A549 (cell line): Measurements from ENCODE around the gene SSU72. TPM values are rescaled to one million over a fixed set of nuclear protein-coding genes. Genes with fewer than 3 reads are reported as not detected.

Source experiments
- ATAC-seq, 2 experiments: fragments of 200-7000 bp in 1 of 2; fragments of >200 bp in 1 of 2; cut with Nextera tagmentation in 1 of 2; cut with Tn5 transposase in 1 of 2; 3 replicates each; pipeline versions ENCODE4 v1.8.0 to v1.9.1; 2018 to 2020; ENCODE audit warnings: mild to moderate bottlenecking in 1 of 2, moderate library complexity in 1 of 2
- CTCF ChIA-PET: fragments of 300-600 bp; sonication (Branson Sonifier 250); formaldehyde crosslinking; extraction: SDS; loops from one replicate; lab custom pipeline; 2021; ENCODE audit warnings: antibody characterized with exemption, inconsistent platforms; lab: Yijun Ruan, JAX
- POLR2A ChIA-PET: fragments of 350-600 bp; formaldehyde crosslinking; extraction: SDS; loops from one replicate; lab custom pipeline; 2021; ENCODE audit warnings: antibody characterized with exemption, inconsistent platforms; lab: Yijun Ruan, JAX
- DNase-seq, 2 experiments: peaks; one replicate each; pipeline versions ENCODE4 v3.0.0 to v3.0.0-alpha.2; 2011 to 2016; ENCODE audit warnings: low read depth in 1 of 2, low spot score in 1 of 2
- FAIRE-seq: peaks from 2 replicates; lab custom pipeline; 2011; peaks lifted over from hg19 to GRCh38; lab: Jason Lieb, UNC
- H3K27ac ChIP-seq, 2 experiments: fragments of >200 bp; sonication (Bioruptor Twin); formaldehyde crosslinking; 3 replicates each; pipeline ENCODE4 v1.5.1; 2016 to 2017
- H3K4me1 ChIP-seq: fragments of >200 bp; sonication (Bioruptor Twin); formaldehyde crosslinking; 3 replicates; pipeline ENCODE4 v1.6.1; 2016
- H3K4me2 ChIP-seq: fragments of >200 bp; sonication (Bioruptor Twin); formaldehyde crosslinking; 3 replicates; pipeline ENCODE4 v1.6.1; 2016
- H3K4me3 ChIP-seq: fragments of >200 bp; sonication (Bioruptor Twin); formaldehyde crosslinking; 3 replicates; pipeline ENCODE4 v1.5.1; 2016
- H3K9me3 ChIP-seq: fragments of >200 bp; sonication (Bioruptor Twin); formaldehyde crosslinking; 3 replicates; pipeline ENCODE4 v1.6.1; 2016
- ATOH8 ChIP-seq: fragments of 250-450 bp; sonication (Bioruptor Pico); IDR thresholded peaks from 2 replicates; pipeline ENCODE4 v1.5.0; 2020; ENCODE audit warnings: low read depth, mild to moderate bottlenecking, moderate library complexity
- CBX2 ChIP-seq: fragments of 200-600 bp; sonication (generic); IDR thresholded peaks from 2 replicates; pipeline ENCODE4 v1.6.1; 2016; ENCODE audit warnings: low read depth, mild to moderate bottlenecking, borderline replicate concordance
- CBX8 ChIP-seq: fragments of 200-600 bp; sonication (generic); IDR thresholded peaks from 2 replicates; pipeline ENCODE4 v1.6.1; 2016
- CEBPB ChIP-seq, 2 experiments: fragments of >200 bp in 1 of 2; sonication (Bioruptor Twin) in 1 of 2; formaldehyde crosslinking in 1 of 2; IDR thresholded peaks; 2 replicates each; pipeline ENCODE4 v1.6.1; 2012 to 2016
- EHMT2 ChIP-seq: fragments of 200-600 bp; sonication (generic); IDR thresholded peaks from 2 replicates; pipeline ENCODE4 v1.6.1; 2016; ENCODE audit warnings: antibody characterized with exemption, low read depth, mild to moderate bottlenecking, moderate library complexity
- EP300 ChIP-seq, 2 experiments: fragments of >200 bp; sonication (Bioruptor Twin); formaldehyde crosslinking; IDR thresholded peaks; 2 replicates in 1 of 2; 3 replicates in 1 of 2; pipeline ENCODE4 v1.6.1; 2016 to 2017
- ESRRA ChIP-seq: fragments of 150-350 bp; IDR thresholded peaks from 2 replicates; pipeline ENCODE4 v1.6.1; 2014; ENCODE audit warnings: mild to moderate bottlenecking, low read length, borderline replicate concordance
- FOSL2 ChIP-seq, 2 experiments: fragments of 450-650 bp in 1 of 2; fragments of >200 bp in 1 of 2; sonication (Bioruptor Twin) in 1 of 2; formaldehyde crosslinking; IDR thresholded peaks; 2 replicates each; pipeline versions ENCODE4 v1.5.0 to v1.6.1; 2016 to 2020; ENCODE audit warnings: mild to moderate bottlenecking in 1 of 2, moderate library complexity in 1 of 2
- GATA3 ChIP-seq: IDR thresholded peaks from 2 replicates; pipeline ENCODE4 v1.6.1; 2012; ENCODE audit warnings: borderline replicate concordance
- HDAC2 ChIP-seq: fragments of 200-600 bp; sonication (generic); IDR thresholded peaks from 2 replicates; pipeline ENCODE4 v1.6.1; 2016
- HEYL ChIP-seq: fragments of 250-450 bp; sonication (Bioruptor Pico); IDR thresholded peaks from 2 replicates; pipeline ENCODE4 v1.8.0; 2021; ENCODE audit warnings: mild to moderate bottlenecking, moderate library complexity
- HMGXB4 ChIP-seq: fragments of 250-450 bp; sonication (Bioruptor Pico); IDR thresholded peaks from 2 replicates; pipeline ENCODE4 v1.5.0; 2021; ENCODE audit warnings: mild to moderate bottlenecking, moderate library complexity, borderline replicate concordance
- JUN ChIP-seq, 2 experiments: fragments of >200 bp; sonication (Bioruptor Twin); formaldehyde crosslinking; IDR thresholded peaks; 2 replicates in 1 of 2; 3 replicates in 1 of 2; pipeline ENCODE4 v1.6.1; 2016 to 2017
- JUNB ChIP-seq: fragments of >200 bp; sonication (Bioruptor Twin); formaldehyde crosslinking; IDR thresholded peaks from 2 replicates; pipeline ENCODE4 v1.6.1; 2016
- KDM5A ChIP-seq: fragments of 200-600 bp; sonication (generic); IDR thresholded peaks from 2 replicates; pipeline ENCODE4 v1.6.1; 2016; ENCODE audit warnings: antibody characterized with exemption, mild to moderate bottlenecking
- MAFK ChIP-seq: fragments of 450-650 bp; IDR thresholded peaks from 2 replicates; pipeline ENCODE4 v1.6.1; 2014; ENCODE audit not compliant: partially characterized antibody
- MYC ChIP-seq: IDR thresholded peaks from 2 replicates; pipeline ENCODE4 v1.6.1; 2012; ENCODE audit warnings: mild to moderate bottlenecking, inconsistent platforms, low read length, improper control_type of control experiment, borderline replicate concordance
- NFE2L2 ChIP-seq: fragments of 150-350 bp; conservative IDR thresholded peaks from 2 replicates; pipeline ENCODE4 v1.6.1; 2014; ENCODE audit warnings: low read length
- NPAS2 ChIP-seq: fragments of 250-450 bp; sonication (Bioruptor Pico); IDR thresholded peaks from 2 replicates; pipeline ENCODE4 v1.8.0; 2022; ENCODE audit warnings: mild to moderate bottlenecking, moderate library complexity, borderline replicate concordance
- PBX3 ChIP-seq: IDR thresholded peaks from 2 replicates; pipeline ENCODE4 v1.6.1; 2012
- POLR2A ChIP-seq: IDR thresholded peaks from 2 replicates; pipeline ENCODE4 v1.6.1; 2012; ENCODE audit warnings: mild to moderate bottlenecking, low read length
- POLR2AphosphoS2 ChIP-seq: conservative IDR thresholded peaks from 2 replicates; pipeline ENCODE4 v1.6.1; 2012; ENCODE audit warnings: low read length, improper control_type of control experiment, inconsistent platforms
- RAD21 ChIP-seq, 2 experiments: fragments of >200 bp in 1 of 2; sonication (Bioruptor Twin) in 1 of 2; formaldehyde crosslinking in 1 of 2; IDR thresholded peaks in 1 of 2; conservative IDR thresholded peaks in 1 of 2; 2 replicates in 1 of 2; 3 replicates in 1 of 2; pipeline ENCODE4 v1.6.1; 2012 to 2018; ENCODE audit warnings: inconsistent platforms in 1 of 2
- RCOR1 ChIP-seq: fragments of 150-350 bp; IDR thresholded peaks from 2 replicates; pipeline ENCODE4 v1.6.1; 2014; ENCODE audit warnings: antibody characterized with exemption, low read length, low read depth
- SMC3 ChIP-seq: fragments of >200 bp; sonication (Bioruptor Twin); formaldehyde crosslinking; IDR thresholded peaks from 3 replicates; pipeline ENCODE4 v1.6.1; 2018; ENCODE audit warnings: inconsistent platforms
- SREBF2 ChIP-seq: fragments of 450-650 bp; IDR thresholded peaks from 2 replicates; pipeline ENCODE4 v1.6.1; 2014; ENCODE audit warnings: mild to moderate bottlenecking, moderate library complexity
- TFCP2L1 ChIP-seq: fragments of 250-450 bp; sonication (Bioruptor Pico); IDR thresholded peaks from 2 replicates; pipeline ENCODE4 v1.5.0; 2021; ENCODE audit warnings: mild to moderate bottlenecking
- ZC3H11A ChIP-seq: fragments of 450-650 bp; IDR thresholded peaks from 2 replicates; pipeline ENCODE4 v1.6.1; 2014; ENCODE audit warnings: antibody characterized with exemption, mild to moderate bottlenecking
- ZNF302 ChIP-seq: fragments of 250-450 bp; sonication (Bioruptor Pico); IDR thresholded peaks from 2 replicates; pipeline ENCODE4 v1.9.0; 2021; ENCODE audit warnings: inconsistent platforms, mild to moderate bottlenecking, moderate library complexity
- WGBS: methylation state at CpG from one replicate; pipeline ENCODE4 v1.1.6; 2017; ENCODE audit errors: missing lambda C conversion rate; 5-methylcytosine and 5-hydroxymethylcytosine counted together
- polyA plus RNA-seq, 4 experiments: library from polyadenylated mRNA; depleted of rRNA in 3 of 4; stranded (reverse); fragments of >200 nt; fragmentation: RNase III in 1 of 4; extraction: RNeasy Plus Mini Kit Qiagen cat#74134 plus additional on column Dnase treatment in 1 of 4; gene quantifications; 2 replicates in 3 of 4; 3 replicates in 1 of 4; pipeline ENCODE4 v1.2.3, GENCODE V29; 2011 to 2017

Gene SSU72
- polyA plus RNA-seq, 2 of the 4 experiments (the other 2 are of a cell fraction) = 75.3 to 101 TPM

GRCh38 chr1:1547011-1547410 is 27.7 kb downstream of the SSU72 start:
- ChIA-PET POLR2A (no interaction called here), CTCF (interaction anchor here (0.9 to 1.0 kb wide), 3 partner anchors 10 to 497 kb away, joined by 3 read pairs; no protein-coding TSS in a partner anchor)
- H3K4me1 ChIP-seq = no peaks in the 10 kb centered on the region
- FAIRE-seq (no peak), ATAC-seq (no peak), DNase-seq (no peak)
- H3K9me3 ChIP-seq = no peaks in the 10 kb centered on the region
- no peak overlapping the region for H3K4me3 ChIP-seq
- H3K27ac ChIP-seq = no peak overlapping the region
- no peak overlapping the region for H3K4me2 ChIP-seq
- TF ChIP-seq ESRRA (no peak), CEBPB (IDR thresholded peaks at IDR 0.05) (no peak), JUNB (no peak), ZNF302 (no peak), HMGXB4 (CRISPR knock-in tag) (no peak), JUN (IDR thresholded peaks at IDR 0.05) (no peak), NPAS2 (CRISPR knock-in tag) (no peak), SMC3 (no peak), RAD21 (conservative IDR thresholded peaks at IDR 0.05 in 1 of 2, IDR thresholded peaks at IDR 0.05 in 1 of 2) (no peak), MYC (no peak), CBX8 (no peak), POLR2AphosphoS2 (no peak), MAFK (no peak), EP300 (IDR thresholded peaks at IDR 0.05) (no peak), KDM5A (no peak), GATA3 (no peak), EHMT2 (no peak), NFE2L2 (no peak), ATOH8 (no peak)
- WGBS = 84% methylated on average over 8 of the region's 9 CpGs

- ChIA-PET POLR2A (no interaction called here), CTCF (interaction anchor here (0.9 to 1.0 kb wide), 3 partner anchors 13 to 498 kb away, joined by 3 to 4 read pairs (median 3); no protein-coding TSS in a partner anchor)
Measured at GRCh38 chr1:1545946-1546737, 28.5 kb downstream of the SSU72 start.

GRCh38 chr1:1544544-1544943 is 30.1 kb downstream of the SSU72 start:
- DNase-seq (no peak), ATAC-seq (no peak), FAIRE-seq (no peak)
- Histone ChIP-seq H3K27ac (no peak overlapping the region), H3K9me3 (no peaks in the 10 kb centered on the region), H3K4me1 (no peaks in the 10 kb centered on the region), H3K4me3 (no peak overlapping the region), H3K4me2 (no peak overlapping the region)
- POLR2A ChIA-PET = no interaction called here
- CTCF ChIA-PET = interaction anchor here (0.8 kb wide), 1 partner anchor 10 kb away, joined by 3 read pairs; no protein-coding TSS in a partner anchor
- 95% methylated on average over 10 of the region's 10 CpGs for WGBS
- TF ChIP-seq CBX2 (no peak), FOSL2 (IDR thresholded peaks at IDR 0.05) (no peak), FOSL2 (CRISPR knock-in tag; IDR thresholded peaks at IDR 0.05) (no peak), HDAC2 (no peak), CBX8 (no peak), JUNB (no peak), HMGXB4 (CRISPR knock-in tag) (no peak), PBX3 (no peak), TFCP2L1 (no peak), ZC3H11A (no peak), ATOH8 (no peak), SREBF2 (no peak), RCOR1 (no peak)

More at GRCh38 chr1:1545946-1546737, 28.5 kb downstream of the SSU72 start:
- WGBS = 85% methylated on average over 13 of the region's 23 CpGs
- no peaks in the 10 kb centered on the region for H3K4me1 ChIP-seq
- FAIRE-seq = no peak
- TF ChIP-seq HEYL (CRISPR knock-in tag) (no peak), JUN (IDR thresholded peaks at IDR 0.05) (no peak), MYC (no peak), POLR2A (no peak), HDAC2 (no peak)
- TF ChIP-seq, all 56 proteins: peak for 0
- Histone ChIP-seq H3K4me2 (no peak overlapping the region), H3K9me3 (no peaks in the 10 kb centered on the region), H3K4me3 (no peak overlapping the region), H3K27ac (no peak overlapping the region)
- DNase-seq (no peak), ATAC-seq (no peak)
